Lung (tissue), 12 donors: ENCODE results near the gene TP53RK. TPM values are rescaled to one million over a fixed set of nuclear protein-coding genes. Genes with fewer than 3 reads are reported as not detected.

Experiments used
- ATAC-seq: fragments of 200-7000 bp; cut with Tn5 transposase; one replicate; pipeline ENCODE4 v1.9.1; 2020; ENCODE audit warnings: moderate number of reproducible peaks; ENCODE audit not compliant: insufficient read depth, low FRiP score
- DNase-seq, 3 donors: peaks; one replicate each; pipeline ENCODE4 v3.0.0-alpha.2; 2013 to 2017
- H3K27ac ChIP-seq, 2 donors: one replicate each; pipeline ENCODE4 v1.5.1; 2013; ENCODE audit warnings: mild to moderate bottlenecking in 2 of 2, moderate library complexity in 2 of 2, control low read depth in 1 of 2, inconsistent platforms in 1 of 2, low read depth in 1 of 2, low read length in 1 of 2
- H3K27me3 ChIP-seq, 3 donors: one replicate each; pipeline ENCODE4 v1.5.1; 2013; ENCODE audit warnings: low read length in 2 of 3; ENCODE audit not compliant: control insufficient read depth in 3 of 3, insufficient read depth in 3 of 3
- H3K36me3 ChIP-seq, 4 donors: one replicate each; pipeline ENCODE4 v1.5.1; 2013; ENCODE audit warnings: low read length in 4 of 4, mild to moderate bottlenecking in 1 of 4, moderate library complexity in 1 of 4; ENCODE audit not compliant: control insufficient read depth in 4 of 4, insufficient read depth in 4 of 4
- H3K4me1 ChIP-seq, 5 donors: one replicate each; pipeline ENCODE4 v1.5.1; 2013; ENCODE audit warnings: low read length in 5 of 5, mild to moderate bottlenecking in 2 of 5, moderate library complexity in 1 of 5; ENCODE audit not compliant: control insufficient read depth in 5 of 5, insufficient read depth in 5 of 5
- H3K4me3 ChIP-seq: one replicate; pipeline ENCODE4 v1.5.1; 2013; ENCODE audit warnings: mild to moderate bottlenecking, control low read depth, moderate library complexity
- H3K9ac ChIP-seq, 2 donors: one replicate each; pipeline ENCODE4 v1.5.1; 2013; ENCODE audit warnings: low read length in 2 of 2, control low read depth in 1 of 2; ENCODE audit not compliant: insufficient read depth in 1 of 2
- H3K9me3 ChIP-seq, 4 donors: one replicate each; pipeline ENCODE4 v1.5.1; 2013; ENCODE audit warnings: low read length in 3 of 4, mild to moderate bottlenecking in 1 of 4, moderate library complexity in 1 of 4; ENCODE audit not compliant: control insufficient read depth in 4 of 4, insufficient read depth in 3 of 4
- CTCF ChIP-seq: IDR thresholded peaks from 2 replicates; pipeline ENCODE4 v1.5.1; 2012; ENCODE audit warnings: mild to moderate bottlenecking; ENCODE audit errors: control extremely low read depth, extremely low read depth
- WGBS, 2 donors: extraction: QIAGEN DNeasy Blood & Tissue Kit; methylation state at CpG; one replicate each; pipeline ENCODE4 v1.1.7; 2013; 5-methylcytosine and 5-hydroxymethylcytosine counted together
- polyA plus RNA-seq, 2 donors: library from polyadenylated mRNA; stranded (reverse); fragments of 200-250 nt; gene quantifications; one replicate each; pipeline ENCODE4 v1.2.1, GENCODE V29; 2013
- total RNA-seq, 2 donors: library from RNA; depleted of rRNA in 1 of 2; stranded (reverse); fragments of >200 nt in 1 of 2; gene quantifications; one replicate each; pipeline ENCODE4 v1.2.1, GENCODE V29; 2014 to 2021
- donor health status: control.
- donor health status: control.
- donor health status: Bipolar disorder and iron deficiency.
- donor health status: healthy.
- donor health status: DM: yes; HTN: yes; CAD: no.

The TP53RK gene
- total and polyA plus RNA-seq, 4 donors, result 11.6 to 15.7 (median 12.5) TPM

DNA sequence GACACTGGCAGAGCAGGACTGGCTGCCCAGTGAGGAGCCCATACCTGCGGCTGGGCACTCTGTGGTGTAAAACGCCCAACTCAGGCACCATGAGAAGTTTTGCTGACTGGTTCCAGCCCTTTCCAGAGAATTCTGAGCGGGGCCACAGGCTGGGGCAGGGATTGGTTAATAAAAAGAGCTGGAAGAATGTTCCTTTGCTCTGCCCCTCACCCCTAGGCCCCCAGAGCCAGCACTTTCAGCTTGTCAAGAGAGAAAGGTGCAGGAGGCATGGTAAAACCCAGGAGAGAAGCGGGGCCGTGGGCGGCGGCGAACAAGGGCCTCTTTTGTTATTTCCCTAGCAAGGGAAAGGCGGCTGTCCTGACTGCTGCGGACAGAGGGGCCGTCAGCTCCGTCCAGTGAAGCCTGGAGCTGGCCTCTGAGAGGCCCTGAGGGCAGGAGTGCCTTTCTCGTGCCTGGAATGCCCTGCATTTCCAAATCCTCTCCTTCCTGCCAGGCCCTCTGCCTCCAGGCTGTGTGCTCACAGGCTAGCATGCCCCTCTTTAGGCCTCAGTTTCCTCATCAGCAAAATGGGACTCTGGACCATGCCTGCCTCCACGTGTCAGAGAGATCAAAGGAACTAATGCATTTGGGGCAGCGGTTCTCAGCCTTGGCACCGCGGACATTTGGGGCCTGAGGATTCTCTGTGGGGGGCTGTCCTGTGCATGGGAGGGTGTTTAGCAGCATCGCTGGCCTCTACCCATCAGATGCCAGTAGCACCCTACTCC lies 50.9 kb downstream of the TP53RK start:
- no peak overlapping the region for H3K27ac ChIP-seq
- peak; percentile 9 to 42 (median 19) for DNase-seq

DNA sequence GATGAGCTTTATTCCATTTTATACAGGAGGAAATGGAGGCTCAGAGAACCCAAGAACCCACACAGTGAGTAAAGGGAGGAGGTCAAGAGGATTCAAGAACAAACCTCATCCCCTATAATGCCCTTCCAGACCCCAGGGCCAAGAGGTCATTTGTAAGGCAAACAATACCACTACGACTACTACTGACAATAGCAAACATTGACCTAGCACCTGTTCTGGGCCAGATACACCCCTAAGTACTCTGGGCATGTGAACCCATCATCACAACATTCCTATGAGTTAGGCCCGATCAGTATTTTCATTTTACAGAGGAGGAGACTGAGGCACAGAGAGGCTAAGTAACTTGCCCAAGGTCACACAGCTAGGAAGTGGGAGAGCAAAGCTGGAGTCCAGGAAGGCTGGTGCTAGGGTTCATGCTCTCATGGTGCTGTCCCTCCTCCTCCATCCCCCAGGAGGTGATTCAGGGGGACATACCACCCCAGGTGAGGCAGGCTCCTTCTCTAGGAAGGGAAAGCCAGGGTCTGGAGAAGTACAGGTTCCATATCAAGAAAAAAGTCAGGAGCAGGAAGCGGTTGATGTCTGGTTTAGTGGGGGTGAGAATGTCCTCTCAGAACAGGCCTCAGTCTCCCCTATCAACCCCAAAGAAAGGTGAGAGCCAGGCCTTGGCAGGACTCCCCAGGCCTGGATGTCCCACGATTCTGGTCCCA lies 51.7 kb downstream of the TP53RK start:
- ATAC-seq, result no peak
- Histone ChIP-seq H3K36me3 (no peaks in the 10 kb centered on the region), H3K4me3 (no peak overlapping the region), H3K9me3 (no peaks in the 10 kb centered on the region), H3K4me1 (no peaks in the 10 kb centered on the region), H3K9ac (no peak overlapping the region), H3K27ac (no peak overlapping the region), H3K27me3 (no peaks in the 10 kb centered on the region)
- DNase-seq, result no peak
- TF ChIP-seq CTCF, result no peak
- WGBS, 2 donors, result 84 to 91% methylated on average over 4 of the region's 4 CpGs

More for the DNA sequence above, 50.9 kb downstream of the TP53RK start:
- WGBS, 2 donors, result 85% methylated on average over 18 of the region's 18 CpGs
- TF ChIP-seq CTCF, result no peak
- Histone ChIP-seq H3K9me3 (no peaks in the 10 kb centered on the region), H3K36me3 (no peaks in the 10 kb centered on the region), H3K27me3 (no peaks in the 10 kb centered on the region), H3K9ac (no peak overlapping the region), H3K4me3 (no peak overlapping the region), H3K4me1 (no peaks in the 10 kb centered on the region)
- no peak for ATAC-seq

GRCh38 chr20:46637020-46637419 lies 52.2 kb downstream of the TP53RK start:
- Histone ChIP-seq H3K27ac (no peak overlapping the region), H3K9ac (no peak overlapping the region), H3K9me3 (no peaks in the 10 kb centered on the region), H3K27me3 (no peaks in the 10 kb centered on the region), H3K4me3 (no peak overlapping the region), H3K36me3 (no peaks in the 10 kb centered on the region), H3K4me1 (no peaks in the 10 kb centered on the region)
- TF ChIP-seq CTCF, result no peak
- ATAC-seq (no peak), DNase-seq (no peak)
- 92 to 94% methylated on average over 11 of the region's 11 CpGs for WGBS, 2 donors
